Colonic mucosa (tissue), 4 donors: ENCODE measurements around the gene MRPS26. TPM values are rescaled to one million over a fixed set of nuclear protein-coding genes. Genes with fewer than 3 reads are reported as not detected.
"Not testable (repeated sequence)": the region's sequence is repeated elsewhere in the genome, so short reads cannot be mapped to it uniquely, and the experiment has no call there.

Experiments
- DNase-seq: peaks from one replicate; pipeline ENCODE4 v3.0.0-alpha.2; 2020
- H3K27ac ChIP-seq: fragments of 200-600 bp; one replicate; pipeline ENCODE4 v1.8.0; 2021
- H3K27me3 ChIP-seq: fragments of 200-600 bp; one replicate; pipeline ENCODE4 v1.8.0; 2021
- H3K36me3 ChIP-seq: fragments of 200-600 bp; one replicate; pipeline ENCODE4 v1.8.0; 2021
- H3K4me1 ChIP-seq: fragments of 200-600 bp; one replicate; pipeline ENCODE4 v1.8.0; 2021; ENCODE audit warnings: mild to moderate bottlenecking
- H3K4me3 ChIP-seq: fragments of 200-600 bp; one replicate; pipeline ENCODE4 v1.8.0; 2021
- H3K9ac ChIP-seq, 2 donors: one replicate each; pipeline ENCODE4 v1.7.0; 2013; ENCODE audit warnings: control low read depth in 2 of 2, low read depth in 2 of 2, low read length in 2 of 2
- H3K9me3 ChIP-seq: fragments of 200-600 bp; one replicate; pipeline ENCODE4 v1.8.0; 2021
- CTCF ChIP-seq: fragments of 200-600 bp; IDR thresholded peaks from one replicate; pipeline ENCODE4 v1.8.0; 2022; ENCODE audit warnings: antibody characterized with exemption, mild to moderate bottlenecking
- intact Hi-C: fragments of 100-400 bp; cut with DNase I; formaldehyde crosslinking; loops from one replicate; pipeline ENCODE4 v1.14.1; 2022
- total RNA-seq, 2 donors: library from RNA; stranded (reverse); fragmentation: NEBNext Ultra II Directional in 1 of 2; extraction: Animal tissue kit (Norgen Biotek cat#: 25700) in 1 of 2; gene quantifications; one replicate each; pipeline ENCODE4 v1.2.1, GENCODE V29; 2021
- donor health status: healthy.
- donor health status: DM: no; HTN: no; CAD: no.
- donor health status: DM: no; HTN: no; CAD: no.

The MRPS26 gene
- total RNA-seq, 2 donors from 2014 or later = 37.6 to 72.5 TPM

- Histone ChIP-seq H3K27me3 (no peaks in the 10 kb centered on the region), H3K4me3 (no peak overlapping the region), H3K36me3 (peaks cover 10% of the 10 kb centered on the region), H3K9ac (no peak overlapping the region), H3K27ac (no peak overlapping the region), H3K4me1 (peaks cover 6% of the 10 kb centered on the region), H3K9me3 (no peaks in the 10 kb centered on the region)
- DNase-seq = no peak
- TF ChIP-seq CTCF = no peak
- intact Hi-C loops = no loop called here
Observed at GRCh38 chr20:3047486-3048419, 1.9 kb downstream of the MRPS26 start.

GRCh38 chr20:3051385-3052019 lies 5.7 kb downstream of the MRPS26 start:
- no peaks in the 10 kb centered on the region for H3K9me3 ChIP-seq
- H3K27me3 ChIP-seq = no peaks in the 10 kb centered on the region
- no peak overlapping the region for H3K4me3 ChIP-seq
- intact Hi-C loops = loop anchor here (5.0 kb wide), 1 partner anchor 66 kb away; no protein-coding TSS in a partner anchor
- H3K27ac ChIP-seq = no peak overlapping the region
- H3K36me3 ChIP-seq = peaks cover 10% of the 10 kb centered on the region
- peaks cover 6% of the 10 kb centered on the region for H3K4me1 ChIP-seq
- no peak for DNase-seq
- no peak overlapping the region for H3K9ac ChIP-seq
- no peak for TF ChIP-seq CTCF

- no peak for DNase-seq
- H3K27me3 ChIP-seq = no peaks in the 10 kb centered on the region
- no peak overlapping the region for H3K9ac ChIP-seq
- TF ChIP-seq CTCF = no peak
- intact Hi-C loops = no loop called here
- H3K36me3 ChIP-seq = no peaks in the 10 kb centered on the region
- no peaks in the 10 kb centered on the region for H3K4me1 ChIP-seq
- no peak overlapping the region for H3K27ac ChIP-seq
- no peaks in the 10 kb centered on the region for H3K9me3 ChIP-seq
- no peak overlapping the region for H3K4me3 ChIP-seq
Observed at GRCh38 chr20:3059489-3059888, 13.6 kb downstream of the MRPS26 start.

DNA sequence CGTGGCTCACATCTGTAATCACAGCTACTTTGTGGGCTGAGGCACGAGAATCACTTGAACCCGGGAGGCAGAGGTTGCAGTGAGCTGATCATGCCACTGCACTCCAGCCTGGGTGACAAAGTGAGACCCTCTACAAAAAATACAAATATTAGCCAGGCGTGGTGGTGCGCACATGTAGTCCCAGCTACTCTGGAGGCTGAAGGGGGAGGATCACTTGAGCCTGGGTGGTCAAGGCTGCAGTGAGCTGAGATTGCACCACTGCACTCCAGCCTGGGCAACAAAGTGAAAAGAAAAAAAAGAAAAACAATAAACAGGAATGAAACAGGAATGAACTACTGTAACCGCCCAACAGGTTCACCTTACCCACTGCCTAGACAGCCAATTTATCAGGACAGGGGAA lies 18.3 kb downstream of the MRPS26 start:
- H3K4me1 ChIP-seq, H3K4me3 ChIP-seq, H3K9me3 ChIP-seq, intact Hi-C loops, H3K27me3 ChIP-seq, H3K27ac ChIP-seq, H3K36me3 ChIP-seq, H3K9ac ChIP-seq, DNase-seq: not testable (repeated sequence)

DNA sequence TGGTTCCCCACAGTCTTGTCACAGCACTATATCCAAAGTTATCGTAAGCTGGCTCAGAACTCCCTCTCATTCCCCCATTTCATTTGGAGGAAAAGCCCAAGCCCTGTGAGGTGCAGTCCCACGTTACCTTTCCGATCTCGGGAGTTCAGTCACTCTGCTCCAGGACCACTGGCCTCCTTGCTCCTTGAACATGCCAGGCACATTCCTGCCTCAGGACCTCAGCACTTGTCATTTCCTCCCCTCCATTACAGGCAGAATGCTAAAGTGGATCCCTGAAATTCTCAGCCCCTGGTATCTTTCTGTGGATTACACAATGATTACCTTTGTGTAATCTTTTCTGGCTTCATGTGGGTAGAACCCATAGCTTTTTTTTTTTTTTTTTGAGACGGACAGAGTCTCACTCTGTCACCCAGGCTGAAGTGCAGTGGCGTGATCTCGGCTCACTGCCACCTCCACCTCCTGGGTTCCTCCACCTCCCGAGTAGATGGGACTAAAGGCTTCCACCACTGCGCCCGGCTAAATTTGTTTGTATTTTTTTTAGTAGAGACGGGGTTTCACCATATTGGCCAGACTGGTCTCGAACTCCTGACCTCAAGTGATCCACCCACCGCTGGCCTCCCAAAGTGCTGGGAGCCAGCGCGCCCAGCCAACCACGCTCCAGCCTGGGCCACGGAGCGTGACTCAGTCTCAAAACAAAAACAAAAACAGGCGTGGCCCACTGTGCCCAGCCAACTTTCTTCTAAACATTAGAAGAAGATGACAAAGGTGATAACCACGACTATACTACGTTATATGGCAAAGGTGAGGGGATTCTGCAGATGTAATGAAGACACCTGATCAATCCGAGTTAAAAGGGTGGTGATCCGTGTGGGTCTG lies 21.5 kb downstream of the MRPS26 start:
- H3K36me3 ChIP-seq = no peaks in the 10 kb centered on the region
- H3K9ac ChIP-seq = no peak overlapping the region
- no peak overlapping the region for H3K4me3 ChIP-seq
- TF ChIP-seq CTCF = no peak
- no peak for DNase-seq
- intact Hi-C loops = no loop called here
- H3K27ac ChIP-seq = no peak overlapping the region
- no peaks in the 10 kb centered on the region for H3K9me3 ChIP-seq
- peaks cover 8% of the 10 kb centered on the region for H3K27me3 ChIP-seq
- peaks cover 10% of the 10 kb centered on the region for H3K4me1 ChIP-seq
